Measurements from ENCODE around the gene HDAC8. TPM values are rescaled to one million over a fixed set of nuclear protein-coding genes. Genes with fewer than 3 reads are reported as not detected.

The HDAC8 gene
- total and polyA plus RNA-seq, 8 donors, result 13.0 to 61.1 (median 32.9) TPM

DNA sequence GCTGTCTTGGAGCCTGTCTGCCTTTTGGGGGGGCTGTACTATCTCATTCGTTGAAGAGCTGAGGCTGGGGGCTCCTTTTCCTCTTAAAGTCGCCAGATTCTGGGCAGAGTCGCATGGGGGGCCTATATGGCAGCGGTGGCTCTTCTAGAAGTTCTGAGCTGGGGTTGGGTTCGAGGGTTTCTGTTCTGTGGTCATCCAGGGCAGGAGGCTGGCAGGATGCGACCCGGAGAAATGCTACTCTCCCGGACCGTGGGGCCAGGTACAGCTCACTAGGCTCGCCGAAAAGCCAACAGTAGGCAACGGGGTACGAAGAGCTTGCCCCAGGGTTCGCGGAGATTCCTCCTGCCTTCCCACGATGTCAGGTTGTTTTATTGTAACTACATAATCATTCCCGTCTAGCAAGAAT lies 265.0 kb downstream of the HDAC8 start:
- 5 to 34% (median 19%) methylated on average over 8 to 17 of the region's 17 CpGs for WGBS, 5 donors
- DNase-seq, result no peak
- Histone ChIP-seq H3K9me3 (no peaks in the 10 kb centered on the region), H3K27ac (no peak overlapping the region), H3K4me1 (peaks cover 9 to 51% (median 43%) of the 10 kb centered on the region in 4 donors), H3K36me3 (no peaks in the 10 kb centered on the region), H3K27me3 (peaks cover 15 to 86% (median 70%) of the 10 kb centered on the region in 3 donors), H3K4me3 (peak overlapping the region; percentile 48 to 66 (median 54))
- no peak for TF ChIP-seq POLR2AphosphoS5 (IDR thresholded peaks at IDR 0.05)
- TF ChIP-seq, protein P1, sequence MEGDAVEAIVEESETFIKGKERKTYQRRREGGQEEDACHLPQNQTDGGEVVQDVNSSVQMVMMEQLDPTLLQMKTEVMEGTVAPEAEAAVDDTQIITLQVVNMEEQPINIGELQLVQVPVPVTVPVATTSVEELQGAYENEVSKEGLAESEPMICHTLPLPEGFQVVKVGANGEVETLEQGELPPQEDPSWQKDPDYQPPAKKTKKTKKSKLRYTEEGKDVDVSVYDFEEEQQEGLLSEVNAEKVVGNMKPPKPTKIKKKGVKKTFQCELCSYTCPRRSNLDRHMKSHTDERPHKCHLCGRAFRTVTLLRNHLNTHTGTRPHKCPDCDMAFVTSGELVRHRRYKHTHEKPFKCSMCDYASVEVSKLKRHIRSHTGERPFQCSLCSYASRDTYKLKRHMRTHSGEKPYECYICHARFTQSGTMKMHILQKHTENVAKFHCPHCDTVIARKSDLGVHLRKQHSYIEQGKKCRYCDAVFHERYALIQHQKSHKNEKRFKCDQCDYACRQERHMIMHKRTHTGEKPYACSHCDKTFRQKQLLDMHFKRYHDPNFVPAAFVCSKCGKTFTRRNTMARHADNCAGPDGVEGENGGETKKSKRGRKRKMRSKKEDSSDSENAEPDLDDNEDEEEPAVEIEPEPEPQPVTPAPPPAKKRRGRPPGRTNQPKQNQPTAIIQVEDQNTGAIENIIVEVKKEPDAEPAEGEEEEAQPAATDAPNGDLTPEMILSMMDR (IDR thresholded peaks at IDR 0.05), result no peak
- no peak for TF ChIP-seq EP300 (IDR thresholded peaks at IDR 0.05)
- no peak for TF ChIP-seq POLR2A (IDR thresholded peaks at IDR 0.05)
- intact Hi-C loops (cut with DNase I; ENCODE audit: low total_unique reads), result no loop called here

DNA sequence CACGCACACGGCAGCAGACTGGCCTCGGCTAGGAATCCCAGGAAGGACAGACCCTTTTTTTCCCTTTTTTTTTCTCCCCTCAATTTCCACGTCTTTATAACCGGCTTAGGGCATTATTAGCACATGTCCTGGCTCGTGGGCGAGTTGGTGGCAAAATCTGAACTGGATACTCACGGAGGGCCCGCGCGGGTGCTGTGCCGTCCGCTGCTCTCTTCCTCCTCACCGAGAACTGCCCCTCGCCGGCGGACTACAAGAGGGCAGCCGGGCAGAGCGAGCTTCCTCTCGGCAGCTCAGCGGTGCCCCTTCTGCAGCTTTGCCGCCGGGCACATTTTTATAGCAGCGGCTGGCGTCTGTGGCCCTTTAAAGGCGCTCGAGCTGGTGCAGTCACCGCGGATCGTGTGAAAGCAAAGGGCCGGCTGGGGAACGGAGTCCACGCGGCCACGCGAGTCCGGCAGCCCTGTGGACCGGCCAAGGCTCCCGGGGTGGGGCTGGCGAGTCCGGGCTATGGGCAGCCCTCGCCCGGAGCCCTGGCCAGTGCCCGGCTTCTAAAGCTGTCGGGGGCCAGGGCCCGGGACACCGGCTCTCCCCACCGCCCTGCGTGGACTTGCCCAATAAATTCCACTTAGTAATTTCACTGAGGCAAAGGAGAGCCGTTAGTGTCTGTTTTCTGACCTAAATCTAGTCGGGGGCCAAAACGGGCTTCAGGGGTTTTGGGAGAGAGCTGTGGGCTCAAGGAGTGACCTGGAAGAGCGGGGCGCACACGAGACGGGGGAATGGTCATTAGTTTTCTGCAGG lies 265.6 kb downstream of the HDAC8 start:
- peak; percentile 63 to 84 for DNase-seq
- TF ChIP-seq POLR2A (IDR thresholded peaks at IDR 0.05) (no peak), EP300 (IDR thresholded peaks at IDR 0.05) (no peak), POLR2AphosphoS5 (IDR thresholded peaks at IDR 0.05) (no peak)
- TF ChIP-seq, protein P1 (IDR thresholded peaks at IDR 0.05), result no peak
- no peaks in the 10 kb centered on the region for H3K9me3 ChIP-seq
- peak overlapping the region in 1 of 5 donors; percentile 52 for H3K27ac ChIP-seq
- 1 to 22% (median 4%) methylated on average over 11 to 56 of the region's 56 CpGs for WGBS, 5 donors
- intact Hi-C loops (cut with DNase I; ENCODE audit: low total_unique reads), result no loop called here
- H3K4me3 ChIP-seq, result peak overlapping the region; percentile 48 to 66 (median 54)
- peaks cover 9 to 51% (median 43%) of the 10 kb centered on the region in 4 donors for H3K4me1 ChIP-seq
- H3K36me3 ChIP-seq, result no peaks in the 10 kb centered on the region
- H3K27me3 ChIP-seq, result peaks cover 15 to 86% (median 75%) of the 10 kb centered on the region in 3 donors

DNA sequence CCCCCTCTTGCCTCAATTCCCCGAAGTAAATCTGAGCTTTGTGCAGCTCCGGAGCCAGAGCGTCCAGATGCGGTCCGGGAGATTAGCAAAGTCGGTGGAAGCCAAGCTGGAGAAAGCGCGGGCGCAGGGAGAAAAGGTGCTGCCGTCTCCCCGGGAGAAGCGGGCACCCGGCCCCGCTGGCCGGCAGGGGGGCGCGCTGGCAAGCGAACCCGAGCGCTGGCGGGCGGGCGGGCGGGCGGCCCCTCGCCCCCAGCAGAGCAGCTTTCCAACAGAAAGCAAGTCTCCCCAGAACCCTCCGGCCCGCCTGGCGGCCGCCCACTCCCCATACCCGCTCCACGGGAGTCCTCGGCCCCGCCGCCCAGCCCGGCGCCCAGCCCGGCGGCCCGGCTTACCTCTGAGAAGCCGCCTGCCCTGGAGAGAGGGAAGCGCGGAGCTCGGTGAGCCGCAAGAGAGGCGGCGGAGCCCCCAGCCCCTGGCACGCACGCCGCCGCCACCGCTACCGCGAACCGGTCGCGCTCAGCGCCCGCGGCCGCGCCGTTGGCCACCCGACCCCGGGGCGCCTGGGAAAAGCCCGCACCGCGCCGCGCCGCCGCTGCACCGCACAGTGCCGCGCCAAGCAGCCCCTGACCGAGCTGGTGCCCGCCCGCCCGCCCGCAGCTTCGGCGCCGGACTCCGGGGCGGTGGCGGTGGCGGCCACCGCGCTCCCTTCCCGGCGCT lies 266.4 kb downstream of the HDAC8 start:
- H3K27me3 ChIP-seq, result peaks cover 15 to 84% (median 80%) of the 10 kb centered on the region in 3 donors
- peaks cover 9 to 51% (median 43%) of the 10 kb centered on the region in 4 donors for H3K4me1 ChIP-seq
- DNase-seq, result peak in 1 of 2 donors; percentile 22
- H3K36me3 ChIP-seq, result no peaks in the 10 kb centered on the region
- no peaks in the 10 kb centered on the region for H3K9me3 ChIP-seq
- intact Hi-C loops (cut with DNase I; ENCODE audit: low total_unique reads), result no loop called here
- H3K4me3 ChIP-seq, result peak overlapping the region; percentile 48 to 66 (median 54)
- H3K27ac ChIP-seq, result peak overlapping the region in 1 of 5 donors; percentile 52
- WGBS, 5 donors, result 0 to 7% (median 3%) methylated on average over 1 to 77 of the region's 92 CpGs
- TF ChIP-seq POLR2AphosphoS5 (IDR thresholded peaks at IDR 0.05) (no peak), EP300 (IDR thresholded peaks at IDR 0.05) (no peak), POLR2A (IDR thresholded peaks at IDR 0.05) (no peak)
- TF ChIP-seq, protein P1 (IDR thresholded peaks at IDR 0.05), result no peak

DNA sequence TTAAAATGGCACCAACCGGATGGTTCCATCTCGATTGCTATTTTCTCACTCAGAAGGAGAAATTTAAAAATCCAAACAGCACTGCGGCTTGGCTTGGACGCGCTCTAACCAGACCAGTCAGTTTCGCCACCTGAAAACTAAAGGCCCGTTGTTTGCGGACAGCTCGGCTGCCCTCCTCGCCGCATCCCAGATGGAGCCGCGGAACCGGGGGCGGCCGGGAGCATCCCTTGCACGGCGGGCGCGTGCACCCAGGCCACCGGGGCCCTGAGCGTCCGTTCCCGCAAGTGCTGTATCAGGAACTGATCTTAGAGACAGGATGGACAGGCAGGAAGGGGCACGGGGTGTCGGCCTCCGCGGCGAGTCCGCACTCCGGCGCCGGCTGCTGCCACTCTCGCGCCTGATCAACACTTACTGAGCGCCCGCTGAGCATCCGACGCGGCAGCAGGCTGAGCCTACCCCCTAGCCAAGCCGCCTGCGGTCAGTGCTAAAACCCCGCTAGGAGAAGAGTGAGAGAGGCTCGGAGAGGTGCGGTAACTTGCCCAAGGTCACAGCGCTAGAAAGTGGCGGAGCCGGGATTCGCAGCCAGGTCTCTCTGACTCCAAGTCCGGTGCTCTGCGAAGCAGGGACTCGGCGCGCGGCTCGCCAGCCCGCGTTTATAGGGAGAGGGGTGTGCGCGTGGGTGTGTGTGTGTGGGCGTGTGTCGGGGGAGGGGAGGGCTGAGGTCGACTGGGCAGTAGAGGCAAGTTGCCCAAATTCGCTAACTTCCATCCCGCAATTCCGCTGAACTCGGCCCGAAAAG lies 267.2 kb downstream of the HDAC8 start, which contains the start of gene CITED1:
Gene CITED1, minus strand, starts transcription at position 629 of the 799 bp plus-strand sequence. CDS start 3,045 bp downstream, outside the sequence.
- Histone ChIP-seq H3K27ac (peak within 1 kb of the TSS in 1 of 5 donors; percentile 52), H3K4me1 (peaks cover 9 to 51% (median 43%) of the 10 kb centered on the region in 4 donors), H3K36me3 (no peaks in the 10 kb centered on the region), H3K4me3 (peak within 1 kb of the TSS; percentile 48 to 66 (median 54)), H3K9me3 (no peaks in the 10 kb centered on the region), H3K27me3 (peaks cover 15 to 91% (median 80%) of the 10 kb centered on the region in 3 donors)
- WGBS, 5 donors, result 1 to 12% (median 1%) methylated on average over 23 to 68 of the region's 68 CpGs
- DNase-seq, result peak in 1 of 2 donors; percentile 38
- no peak for TF ChIP-seq POLR2AphosphoS5 (IDR thresholded peaks at IDR 0.05)
- TF ChIP-seq, protein P1 (IDR thresholded peaks at IDR 0.05), result no peak
- no peak for TF ChIP-seq POLR2A (IDR thresholded peaks at IDR 0.05)
- no peak for TF ChIP-seq EP300 (IDR thresholded peaks at IDR 0.05)
- intact Hi-C loops (cut with DNase I; ENCODE audit: low total_unique reads), result no loop called here

All from stomach (tissue), 9 donors.